Measurements from ENCODE around the gene SUOX. TPM values are rescaled to one million over a fixed set of nuclear protein-coding genes. Genes with fewer than 3 reads are reported as not detected.
"Not testable (repeated sequence)": the region's sequence is repeated elsewhere in the genome, so short reads cannot be mapped to it uniquely, and the experiment has no call there.

Gene SUOX
- polyA plus RNA-seq, 1 donor from 2014 or later = 13.1 TPM

- no peak overlapping the region for H3K4me2 ChIP-seq (ENCODE audit: low read length)
- no peak overlapping the region for H3K27ac ChIP-seq (ENCODE audit: low read length)
- H3K79me2 ChIP-seq (replicated peaks; ENCODE audit: insufficient read depth, low read length) = peaks cover 54% of the 10 kb centered on the region
- TF ChIP-seq EP300 (conservative IDR thresholded peaks at IDR 0.05; ENCODE audit: poor library complexity, severe bottlenecking) (no peak), RAD21 (conservative IDR thresholded peaks at IDR 0.05) (no peak), REST (IDR thresholded peaks at IDR 0.05; ENCODE audit: borderline replicate concordance) (no peak), CTCF (IDR thresholded peaks at IDR 0.05; ENCODE audit: poor library complexity, severe bottlenecking) (no peak), EZH2 (IDR thresholded peaks at IDR 0.05; ENCODE audit: borderline replicate concordance, insufficient read depth, low read length, poor library complexity, severe bottlenecking) (no peak), SMC3 (conservative IDR thresholded peaks at IDR 0.05; ENCODE audit: poor library complexity) (no peak), MXI1 (conservative IDR thresholded peaks at IDR 0.05; ENCODE audit: poor library complexity, severe bottlenecking) (no peak), TAF1 (IDR thresholded peaks at IDR 0.05; ENCODE audit: low read depth) (no peak), POLR2AphosphoS5 (IDR thresholded peaks at IDR 0.05) (no peak)
- no peaks in the 10 kb centered on the region for H3F3A ChIP-seq (ENCODE audit: insufficient read depth, low read length, poor library complexity, severe bottlenecking)
- H3K9me2 ChIP-seq (ENCODE audit: insufficient read depth, low read length) = no peaks in the 10 kb centered on the region
- no peaks in the 10 kb centered on the region for H3K9me3 ChIP-seq (ENCODE audit: low read length)
- no peak overlapping the region for H3K4me3 ChIP-seq (ENCODE audit: low read length)
- H3K36me3 ChIP-seq (ENCODE audit: insufficient read depth, low read length) = no peaks in the 10 kb centered on the region
- H3K27me3 ChIP-seq (ENCODE audit: insufficient read depth, low read depth, low read length) = no peaks in the 10 kb centered on the region
- no peaks in the 10 kb centered on the region for H4K20me1 ChIP-seq (ENCODE audit: insufficient read depth)
- no peak overlapping the region for H2AFZ ChIP-seq (ENCODE audit: low read depth, low read length)
- H3K9ac ChIP-seq (ENCODE audit: low read length) = no peak overlapping the region
Observed at GRCh38 chr12:55979069-55979468, 18.0 kb upstream of the SUOX start.

GRCh38 chr12:55981882-55982281 is 15.2 kb upstream of the SUOX start:
- not testable (repeated sequence) for H3K9me3 ChIP-seq (ENCODE audit: low read length); H3K4me2 ChIP-seq (ENCODE audit: low read length); H3K27ac ChIP-seq (ENCODE audit: low read length); H3K9ac ChIP-seq (ENCODE audit: low read length); H4K20me1 ChIP-seq (ENCODE audit: insufficient read depth); H3K36me3 ChIP-seq (ENCODE audit: insufficient read depth, low read length); H2AFZ ChIP-seq (ENCODE audit: low read depth, low read length); H3K9me2 ChIP-seq (ENCODE audit: insufficient read depth, low read length); H3K4me3 ChIP-seq (ENCODE audit: low read length); H3F3A ChIP-seq (ENCODE audit: insufficient read depth, low read length, poor library complexity, severe bottlenecking); H3K27me3 ChIP-seq (ENCODE audit: insufficient read depth, low read depth, low read length)
- H3K79me2 ChIP-seq (replicated peaks; ENCODE audit: insufficient read depth, low read length) = peaks cover 26% of the 10 kb centered on the region

- Histone ChIP-seq H4K20me1 (ENCODE audit: insufficient read depth) (no peaks in the 10 kb centered on the region), H3K9ac (ENCODE audit: low read length) (no peak overlapping the region), H3K9me3 (ENCODE audit: low read length) (no peaks in the 10 kb centered on the region), H3K36me3 (ENCODE audit: insufficient read depth, low read length) (no peaks in the 10 kb centered on the region), H3K9me2 (ENCODE audit: insufficient read depth, low read length) (no peaks in the 10 kb centered on the region), H3F3A (ENCODE audit: insufficient read depth, low read length, poor library complexity, severe bottlenecking) (no peaks in the 10 kb centered on the region), H3K27ac (ENCODE audit: low read length) (no peak overlapping the region), H3K27me3 (ENCODE audit: insufficient read depth, low read depth, low read length) (no peaks in the 10 kb centered on the region), H3K4me3 (ENCODE audit: low read length) (no peak overlapping the region), H2AFZ (ENCODE audit: low read depth, low read length) (no peak overlapping the region), H3K79me2 (replicated peaks; ENCODE audit: insufficient read depth, low read length) (peaks cover 20% of the 10 kb centered on the region), H3K4me2 (ENCODE audit: low read length) (no peak overlapping the region)
- TF ChIP-seq EP300 (conservative IDR thresholded peaks at IDR 0.05; ENCODE audit: poor library complexity, severe bottlenecking) = no peak
- no peak for TF ChIP-seq REST (IDR thresholded peaks at IDR 0.05; ENCODE audit: borderline replicate concordance)
- no peak for TF ChIP-seq EZH2 (IDR thresholded peaks at IDR 0.05; ENCODE audit: borderline replicate concordance, insufficient read depth, low read length, poor library complexity, severe bottlenecking)
- TF ChIP-seq CTCF (IDR thresholded peaks at IDR 0.05; ENCODE audit: poor library complexity, severe bottlenecking) = no peak
- TF ChIP-seq SMC3 (conservative IDR thresholded peaks at IDR 0.05; ENCODE audit: poor library complexity) = no peak
- TF ChIP-seq TAF1 (IDR thresholded peaks at IDR 0.05; ENCODE audit: low read depth) = no peak
Observed at GRCh38 chr12:55982319-55982936, 14.6 kb upstream of the SUOX start.
